Hepatocyte (in vitro differentiated cells): ENCODE data around the gene VCL.

ENCODE experiments used
- CTCF ChIP-seq: fragments of 200-600 bp; sonication (generic); IDR thresholded peaks from 2 replicates; pipeline ENCODE4 v1.5.1; 2016; ENCODE audit warnings: antibody characterized with exemption, mild to moderate bottlenecking; ENCODE audit not compliant: poor library complexity
- EZH2 ChIP-seq: fragments of 200-600 bp; sonication (generic); IDR thresholded peaks from 2 replicates; pipeline ENCODE4 v1.6.1; 2016; ENCODE audit warnings: antibody characterized with exemption, mild to moderate bottlenecking, borderline replicate concordance
- EZH2phosphoT487 ChIP-seq: fragments of 200-600 bp; sonication (generic); IDR thresholded peaks from one replicate; pipeline ENCODE4 v1.6.1; 2018; ENCODE audit warnings: antibody characterized with exemption, mild to moderate bottlenecking, low read depth, moderate library complexity; ENCODE audit not compliant: unreplicated experiment, severe bottlenecking

GRCh38 chr10:74055383-74056049 is 57.6 kb downstream of the VCL start:
- no peak for TF ChIP-seq CTCF
- TF ChIP-seq EZH2, result no peak
- TF ChIP-seq EZH2phosphoT487, result no peak
